ENCODE results near the gene TACSTD2.
"Not testable (repeated sequence)": the region's sequence is repeated elsewhere in the genome, so short reads cannot be mapped to it uniquely, and the experiment has no call there.

Gene TACSTD2

GRCh38 chr1:58586271-58586670, 9.2 kb upstream of the TACSTD2 start:
- no peak for FAIRE-seq

DNA sequence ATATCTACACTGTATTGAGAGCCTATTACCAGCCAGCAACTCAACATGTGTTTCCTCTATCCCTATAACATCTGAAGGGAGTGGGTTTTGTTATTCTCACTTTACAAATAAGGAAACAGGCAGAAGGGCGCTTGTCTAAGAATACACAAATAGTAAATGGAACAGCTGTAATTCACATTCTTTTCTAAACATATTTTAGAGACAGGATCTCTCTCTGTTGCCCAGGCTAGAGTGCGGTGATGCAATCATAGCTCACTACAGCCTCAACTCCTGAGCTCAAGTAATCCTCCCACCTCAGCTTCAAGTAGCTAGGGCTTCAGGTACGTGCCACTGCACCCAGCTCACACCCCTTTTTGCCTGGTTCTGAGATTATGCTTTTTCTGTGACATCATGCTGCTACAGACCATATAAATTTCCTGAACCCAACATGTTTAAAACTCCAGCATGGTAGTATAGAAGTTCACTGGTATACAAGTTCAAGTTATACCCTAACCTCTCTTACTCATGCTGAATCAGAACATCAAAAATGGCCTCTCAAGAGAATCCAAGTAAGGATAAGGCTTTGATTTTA, 8.6 kb upstream of the TACSTD2 start:
- no peak for FAIRE-seq

- FAIRE-seq, result no peak
Measured at GRCh38 chr1:58585166-58585565, 8.1 kb upstream of the TACSTD2 start.

GRCh38 chr1:58584082-58584895, 7.2 kb upstream of the TACSTD2 start:
- no peak for FAIRE-seq

- no peak for FAIRE-seq
Measured at GRCh38 chr1:58583496-58583895, 6.4 kb upstream of the TACSTD2 start.

DNA sequence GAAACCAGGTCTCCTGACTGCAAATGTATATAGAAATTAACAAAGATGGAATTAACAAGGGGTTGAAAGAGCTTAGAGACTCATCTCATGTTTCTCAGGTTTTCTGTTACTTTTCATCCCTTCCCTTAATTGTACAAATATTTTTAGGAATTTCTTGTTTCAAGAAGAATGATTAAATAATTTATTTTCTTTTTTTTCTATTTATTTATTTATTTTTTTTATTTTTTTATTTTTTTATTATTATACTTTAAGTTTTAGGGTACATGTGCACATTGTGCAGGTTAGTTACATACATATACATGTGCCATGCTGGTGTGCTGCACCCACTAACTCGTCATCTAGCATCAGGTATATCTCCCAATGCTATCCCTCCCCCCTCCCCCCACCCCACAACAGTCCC, 5.1 kb upstream of the TACSTD2 start:
- FAIRE-seq, result not testable (repeated sequence)

DNA sequence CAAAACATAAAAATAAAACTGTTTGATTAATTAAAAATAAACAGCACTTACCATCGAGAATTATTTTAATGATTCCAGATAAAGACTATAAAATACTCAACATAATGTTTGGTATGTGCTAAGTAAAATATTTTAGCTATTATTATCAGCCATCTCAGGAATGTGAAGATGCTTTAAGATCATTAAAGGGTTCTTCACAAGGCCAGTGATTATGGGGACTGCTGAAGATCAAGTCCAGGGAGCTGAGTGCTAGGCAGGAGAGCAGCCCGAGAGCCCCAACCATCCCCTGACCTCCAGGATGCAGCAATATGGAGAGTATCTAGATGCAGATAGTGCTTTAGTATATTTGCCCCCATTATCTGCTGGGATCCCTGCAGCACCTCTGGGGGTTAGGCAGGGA, 4.6 kb upstream of the TACSTD2 start:
- FAIRE-seq, result no peak

DNA sequence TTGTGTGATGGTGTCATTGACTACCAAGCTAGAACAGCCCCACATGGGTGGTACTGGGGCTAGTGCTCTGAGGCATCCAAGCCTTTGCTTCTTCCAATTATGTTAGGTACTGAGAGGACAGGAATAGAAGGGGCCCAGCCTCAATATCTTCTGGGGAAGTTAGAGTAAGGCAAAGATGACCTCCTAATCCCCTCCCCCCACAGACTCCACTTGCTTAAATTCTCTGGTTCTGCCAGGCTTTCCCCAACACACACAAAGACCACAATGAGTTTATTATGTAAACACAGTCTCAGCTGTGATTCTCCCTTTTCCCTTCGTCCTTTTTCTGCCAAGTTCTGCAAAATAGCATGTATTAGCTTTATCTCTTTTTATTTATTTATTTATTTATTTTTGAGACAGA, 3.1 kb upstream of the TACSTD2 start:
- no peak for FAIRE-seq

DNA sequence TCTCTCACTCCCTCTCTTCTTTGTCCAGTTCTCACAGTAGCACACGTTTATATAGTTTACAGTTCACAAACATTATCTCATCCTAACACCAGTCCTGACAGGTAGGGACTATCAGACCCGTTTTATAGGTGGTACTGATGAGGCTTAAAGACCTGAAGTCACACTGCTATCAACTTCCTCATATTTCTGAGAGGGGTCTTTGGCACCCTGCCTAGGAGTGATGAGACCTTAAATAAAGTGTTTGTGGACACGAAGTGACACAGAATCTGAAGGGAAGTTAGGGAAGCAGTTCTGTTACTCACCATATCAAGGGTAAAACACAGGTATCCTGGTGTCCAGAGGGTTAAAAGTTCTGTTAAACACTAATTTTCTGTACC, 590 bp upstream of the TACSTD2 start:
- no peak for FAIRE-seq

GRCh38 chr1:58576325-58576726, 726 bp downstream of the TACSTD2 start:
- no peak for FAIRE-seq

DNA sequence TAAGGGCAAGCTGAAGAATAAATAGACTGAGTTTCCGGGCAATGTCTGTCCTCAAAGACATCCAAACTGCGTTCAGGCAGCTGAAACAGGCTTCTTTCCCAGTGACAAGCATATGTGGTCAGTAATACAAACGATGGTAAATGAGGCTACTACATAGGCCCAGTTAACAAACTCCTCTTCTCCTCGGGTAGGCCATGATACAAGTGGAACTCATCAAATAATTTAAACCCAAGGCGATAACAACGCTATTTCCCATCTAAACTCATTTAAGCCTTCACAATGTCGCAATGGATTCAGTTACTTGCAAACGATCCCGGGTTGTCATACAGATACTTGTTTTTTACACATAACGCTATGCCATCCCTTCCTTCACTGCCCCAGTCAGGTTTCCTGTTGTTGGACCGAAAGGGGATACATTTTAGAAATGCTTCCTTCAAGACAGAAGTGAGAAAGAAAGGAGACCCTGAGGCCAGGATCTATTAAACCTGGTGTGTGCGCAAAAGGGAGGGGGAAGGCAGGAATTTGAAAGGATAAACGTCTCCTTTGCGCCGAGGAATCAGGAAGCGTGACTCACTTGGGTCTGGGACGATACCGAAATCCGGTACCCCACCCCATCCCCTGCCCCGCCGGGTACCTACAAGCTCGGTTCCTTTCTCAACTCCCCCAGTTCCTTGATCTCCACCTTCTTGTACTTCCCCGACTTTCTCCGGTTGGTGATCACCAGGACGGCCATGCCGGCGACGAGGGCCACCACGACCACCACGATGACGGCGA, 1.3 kb downstream of the TACSTD2 start:
- FAIRE-seq, result no peak

GRCh38 chr1:58574816-58575215, 2.2 kb downstream of the TACSTD2 start:
- no peak for FAIRE-seq

DNA sequence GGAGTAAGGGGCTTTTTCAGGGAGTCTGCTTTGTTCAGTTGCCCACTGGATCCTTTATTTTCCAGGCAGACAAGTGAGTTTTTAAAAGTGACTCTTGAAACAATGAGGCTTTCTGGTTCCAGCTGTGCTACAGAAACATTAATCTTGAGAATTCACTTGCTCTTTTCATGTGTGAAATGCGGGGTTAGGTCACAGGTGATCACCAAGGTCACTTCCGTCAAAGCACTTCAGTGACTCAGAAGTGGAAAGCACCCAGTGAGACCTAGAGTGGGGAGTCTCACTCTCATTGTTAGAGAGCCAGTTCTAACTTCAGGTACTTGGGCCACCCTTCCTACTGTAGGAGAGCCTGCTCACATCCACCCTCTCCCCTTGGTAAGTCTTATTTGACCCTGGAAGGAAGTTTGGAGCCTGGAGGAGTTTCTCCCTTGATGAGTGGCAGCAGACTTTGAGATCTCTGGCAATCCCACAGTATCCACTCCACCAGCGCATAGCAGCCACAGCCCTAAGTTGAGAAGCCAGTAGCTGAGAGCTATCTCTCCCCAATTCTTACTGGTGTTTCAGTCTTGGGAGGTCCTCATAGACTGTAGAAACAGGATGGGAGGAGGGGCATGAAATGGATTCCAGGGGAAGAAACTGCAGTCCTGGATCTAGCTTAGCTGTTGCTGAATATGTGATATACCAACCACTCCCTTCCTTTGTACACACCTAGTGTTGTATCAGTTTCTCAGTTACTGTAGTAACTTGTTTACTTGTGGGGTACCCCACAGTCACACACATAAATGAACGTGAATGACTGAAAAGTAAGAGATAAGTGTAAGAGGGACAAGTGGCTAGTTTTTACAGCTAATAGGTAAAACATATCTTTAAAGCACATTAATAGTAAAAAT, 3.1 kb downstream of the TACSTD2 start:
- FAIRE-seq, result no peak

DNA sequence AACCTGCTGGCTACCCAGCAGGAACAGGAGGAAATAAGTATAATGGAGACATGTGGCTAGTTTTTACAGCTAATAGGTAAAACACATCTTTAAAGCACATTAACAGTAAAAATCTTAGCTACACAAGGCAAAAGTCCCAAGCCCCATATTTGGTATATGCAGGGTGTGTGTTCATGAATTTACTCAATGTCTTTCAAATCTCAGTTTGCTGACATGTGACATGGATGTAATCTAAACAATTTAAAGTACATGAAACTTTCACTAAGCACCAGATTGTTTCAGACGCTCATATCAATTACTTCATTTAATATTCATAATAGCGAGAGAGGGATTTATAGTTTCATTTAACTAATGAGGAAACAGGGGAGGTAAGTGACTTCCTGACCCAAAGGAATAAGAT, 3.9 kb downstream of the TACSTD2 start:
- FAIRE-seq, result no peak

DNA sequence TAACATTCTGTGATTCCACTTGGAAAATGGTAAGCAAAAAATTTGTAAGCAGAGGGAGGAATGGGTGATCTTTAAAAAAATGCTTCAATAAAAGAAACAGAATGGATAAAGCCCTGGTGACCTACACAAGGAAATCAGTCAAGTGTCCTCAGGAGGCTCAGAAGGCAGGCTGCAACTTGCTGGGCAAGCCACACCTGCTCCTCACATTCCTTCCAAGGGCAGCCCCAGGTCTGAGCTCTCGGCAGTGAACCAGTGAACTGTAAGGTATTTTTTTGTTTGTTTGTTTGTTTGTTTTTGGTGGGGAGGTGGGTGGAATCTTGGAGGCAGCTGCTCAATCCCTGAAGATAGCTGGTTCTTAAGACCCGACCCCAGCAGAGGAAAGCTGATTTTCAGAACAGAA, 4.4 kb downstream of the TACSTD2 start:
- FAIRE-seq, result no peak

DNA sequence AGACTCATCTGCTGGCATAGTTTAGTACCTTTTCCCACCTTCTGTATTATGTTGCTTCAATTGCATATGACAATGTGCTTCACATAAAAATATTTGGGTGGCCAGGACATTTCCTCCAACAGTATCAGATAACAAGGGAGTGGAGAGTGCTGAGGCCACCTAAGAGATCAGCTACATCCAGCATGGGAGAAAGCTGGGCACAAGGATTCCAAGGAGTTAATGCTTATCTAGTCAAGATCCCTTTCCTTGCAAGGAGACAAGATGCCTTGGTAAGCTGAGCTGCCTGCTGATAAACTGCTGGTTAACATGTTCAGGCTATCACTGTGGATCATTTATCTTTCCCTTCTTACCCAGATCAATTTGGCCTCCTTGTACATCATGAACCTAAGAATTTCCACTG, 5.4 kb downstream of the TACSTD2 start:
- FAIRE-seq, result no peak

GRCh38 chr1:58570817-58571216, 6.2 kb downstream of the TACSTD2 start:
- no peak for FAIRE-seq

DNA sequence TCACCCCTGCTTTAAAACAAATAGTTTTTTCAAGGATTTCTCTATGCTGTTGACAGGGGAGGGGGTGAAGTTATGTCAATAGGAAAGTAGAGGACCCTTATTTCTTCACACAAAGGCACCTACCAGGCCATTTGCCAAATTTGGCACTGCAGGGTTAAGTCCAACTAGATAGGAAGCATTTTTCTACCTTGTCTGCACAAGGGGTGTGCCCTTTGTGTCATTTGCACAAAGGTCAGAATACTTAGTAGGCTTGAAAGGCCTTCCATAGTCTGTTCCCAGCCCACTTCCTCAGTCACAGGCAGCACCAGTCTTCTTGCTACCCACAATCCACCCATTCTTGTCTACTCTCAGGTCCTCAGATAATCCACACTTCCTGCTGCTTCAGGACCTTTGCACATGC, 7.0 kb downstream of the TACSTD2 start:
- FAIRE-seq, result no peak

- no peak for FAIRE-seq
Measured at GRCh38 chr1:58568911-58569310, 8.1 kb downstream of the TACSTD2 start.

DNA sequence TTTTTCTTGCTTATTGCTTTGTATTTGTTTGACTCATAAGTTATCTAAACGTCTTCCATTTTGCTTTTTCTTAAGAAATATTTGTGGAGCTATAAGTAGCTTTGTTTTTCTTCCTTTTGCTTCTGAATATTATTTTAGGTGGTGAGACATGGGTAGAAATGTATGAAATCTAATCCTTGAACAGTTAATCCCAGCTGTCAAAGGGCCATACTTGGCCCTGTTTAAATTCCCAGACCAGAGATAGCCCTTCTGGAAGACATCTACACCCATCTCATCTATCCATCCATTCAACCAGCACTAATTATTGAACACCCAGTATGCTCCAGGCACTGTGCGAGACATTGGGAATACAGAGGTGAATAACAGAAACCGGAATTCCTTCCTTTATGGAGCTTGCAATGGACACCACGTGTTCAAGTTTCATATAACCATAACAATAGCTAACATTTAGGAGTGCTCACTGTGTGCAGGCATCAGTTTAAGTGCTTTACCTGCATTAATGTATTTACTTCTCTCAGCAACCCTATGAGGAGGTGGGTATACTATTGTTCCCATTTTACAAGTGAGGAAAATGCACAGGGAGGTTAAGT, 8.7 kb downstream of the TACSTD2 start:
- no peak for FAIRE-seq

DNA sequence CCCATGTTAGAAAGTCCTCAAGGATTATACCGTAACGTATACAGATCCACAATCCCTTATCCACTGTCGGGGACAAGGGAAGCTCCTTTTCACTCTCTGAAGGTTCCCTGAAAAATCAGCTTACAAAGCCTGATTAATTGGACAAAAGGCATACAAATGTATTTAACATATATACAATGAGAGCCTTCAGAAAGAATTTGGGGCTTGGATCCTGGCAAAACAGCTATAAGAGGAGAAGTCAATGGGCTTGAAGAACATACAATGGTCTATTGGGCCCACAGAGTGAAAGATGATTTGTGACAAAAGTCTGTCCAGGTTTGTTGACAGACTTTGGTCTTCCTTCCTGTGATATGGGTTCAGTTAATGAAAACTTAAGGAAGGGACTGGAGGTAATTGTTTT, 10.7 kb downstream of the TACSTD2 start:
- FAIRE-seq, result no peak

DNA sequence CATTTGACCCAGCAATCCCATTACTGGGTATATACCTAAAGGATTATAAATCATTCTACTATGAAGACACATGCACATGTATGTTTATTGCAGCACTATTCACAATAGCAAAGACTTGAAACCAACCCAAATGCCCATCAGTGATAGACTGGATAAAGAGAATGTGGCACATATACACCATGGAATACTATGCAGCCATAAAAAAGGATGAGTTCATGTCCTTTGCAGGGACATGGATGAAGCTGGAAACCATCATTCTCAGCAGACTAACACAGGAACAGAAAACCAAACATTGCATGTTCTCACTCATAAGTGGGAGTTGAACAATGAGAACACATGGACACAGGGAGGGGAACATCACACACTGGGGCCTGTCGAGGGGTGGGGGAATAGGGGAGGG, 13.3 kb downstream of the TACSTD2 start:
- FAIRE-seq, result not testable (repeated sequence)

GRCh38 chr1:58561633-58562032, 15.4 kb downstream of the TACSTD2 start:
- FAIRE-seq, result no peak
